ENCODE data around the gene TNPO1.

DNA sequence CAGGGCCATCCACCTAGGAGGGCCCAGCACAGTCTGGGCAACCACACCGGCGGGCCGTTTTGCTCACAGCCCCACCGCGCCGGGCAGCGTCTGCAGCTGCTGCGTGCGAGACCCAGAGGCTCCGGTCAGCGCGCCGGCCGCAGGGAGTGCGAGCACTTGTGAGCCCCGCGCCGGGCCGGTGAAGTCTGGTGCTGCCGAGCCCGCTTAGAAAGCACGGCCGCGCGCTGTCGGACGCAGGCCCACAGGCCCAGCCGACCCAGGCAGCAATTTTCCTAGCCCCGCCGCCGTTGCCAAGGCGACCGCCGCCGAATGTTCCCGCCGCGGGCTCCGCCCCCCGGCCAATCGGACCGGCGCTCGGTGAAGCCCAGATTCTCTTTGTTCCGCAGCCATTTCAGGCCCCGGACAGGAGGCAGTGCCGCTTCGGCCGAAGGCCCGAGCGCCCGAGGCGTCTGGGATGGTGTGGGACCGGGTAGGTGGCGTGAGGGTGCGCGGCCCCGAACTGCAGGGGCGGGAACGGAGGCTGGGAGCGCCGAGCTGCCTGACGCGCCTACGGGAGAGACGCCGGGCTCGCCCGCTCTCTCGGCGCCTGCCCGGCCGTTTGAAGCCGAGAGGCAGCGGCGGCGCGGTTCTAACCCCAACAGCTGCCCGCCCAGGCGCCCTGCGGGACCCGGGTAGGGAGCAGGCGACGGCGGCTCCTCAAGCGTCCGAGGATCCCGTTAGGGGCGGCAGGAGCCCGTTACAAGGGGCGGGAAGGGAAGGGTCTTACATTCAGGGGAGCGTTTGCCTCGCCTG lies at the start of gene TNPO1:
- TF ChIP-seq ZNF658 (tag by site-specific recombination; IDR thresholded peaks at IDR 0.05) = no peak
- TF ChIP-seq CTCF (tag by site-specific recombination; IDR thresholded peaks at IDR 0.05) = no peak
- TF ChIP-seq TCF7L2 (IDR thresholded peaks at IDR 0.05; ENCODE audit: borderline replicate concordance, low read depth, low read length) = no peak
- 0 out of 2 replicates have a peak, but pooled peaks have one; percentile 15 for TF ChIP-seq ZNF184 (tag by site-specific recombination; IDR thresholded peaks at IDR 0.05)
- 0 out of 2 replicates have a peak, but pooled peaks have one; percentile 38 for TF ChIP-seq ZNF239 (tag by site-specific recombination; IDR thresholded peaks at IDR 0.05)
- no peak for TF ChIP-seq ZNF580 (tag by site-specific recombination; IDR thresholded peaks at IDR 0.05)
- TF ChIP-seq ZNF747 (tag by site-specific recombination; IDR thresholded peaks at IDR 0.05) = no peak
- TF ChIP-seq, protein P1, sequence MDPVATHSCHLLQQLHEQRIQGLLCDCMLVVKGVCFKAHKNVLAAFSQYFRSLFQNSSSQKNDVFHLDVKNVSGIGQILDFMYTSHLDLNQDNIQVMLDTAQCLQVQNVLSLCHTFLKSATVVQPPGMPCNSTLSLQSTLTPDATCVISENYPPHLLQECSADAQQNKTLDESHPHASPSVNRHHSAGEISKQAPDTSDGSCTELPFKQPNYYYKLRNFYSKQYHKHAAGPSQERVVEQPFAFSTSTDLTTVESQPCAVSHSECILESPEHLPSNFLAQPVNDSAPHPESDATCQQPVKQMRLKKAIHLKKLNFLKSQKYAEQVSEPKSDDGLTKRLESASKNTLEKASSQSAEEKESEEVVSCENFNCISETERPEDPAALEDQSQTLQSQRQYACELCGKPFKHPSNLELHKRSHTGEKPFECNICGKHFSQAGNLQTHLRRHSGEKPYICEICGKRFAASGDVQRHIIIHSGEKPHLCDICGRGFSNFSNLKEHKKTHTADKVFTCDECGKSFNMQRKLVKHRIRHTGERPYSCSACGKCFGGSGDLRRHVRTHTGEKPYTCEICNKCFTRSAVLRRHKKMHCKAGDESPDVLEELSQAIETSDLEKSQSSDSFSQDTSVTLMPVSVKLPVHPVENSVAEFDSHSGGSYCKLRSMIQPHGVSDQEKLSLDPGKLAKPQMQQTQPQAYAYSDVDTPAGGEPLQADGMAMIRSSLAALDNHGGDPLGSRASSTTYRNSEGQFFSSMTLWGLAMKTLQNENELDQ (tag by site-specific recombination; IDR thresholded peaks at IDR 0.05; ENCODE audit: low read depth) = no peak
- TF ChIP-seq ZEB2 (tag by site-specific recombination; IDR thresholded peaks at IDR 0.05) = peak; percentile 72; the same call in 1 of the 2 replicates
- TF ChIP-seq ZNF112 (tag by site-specific recombination; IDR thresholded peaks at IDR 0.05) = no peak
- TF ChIP-seq, protein P2, sequence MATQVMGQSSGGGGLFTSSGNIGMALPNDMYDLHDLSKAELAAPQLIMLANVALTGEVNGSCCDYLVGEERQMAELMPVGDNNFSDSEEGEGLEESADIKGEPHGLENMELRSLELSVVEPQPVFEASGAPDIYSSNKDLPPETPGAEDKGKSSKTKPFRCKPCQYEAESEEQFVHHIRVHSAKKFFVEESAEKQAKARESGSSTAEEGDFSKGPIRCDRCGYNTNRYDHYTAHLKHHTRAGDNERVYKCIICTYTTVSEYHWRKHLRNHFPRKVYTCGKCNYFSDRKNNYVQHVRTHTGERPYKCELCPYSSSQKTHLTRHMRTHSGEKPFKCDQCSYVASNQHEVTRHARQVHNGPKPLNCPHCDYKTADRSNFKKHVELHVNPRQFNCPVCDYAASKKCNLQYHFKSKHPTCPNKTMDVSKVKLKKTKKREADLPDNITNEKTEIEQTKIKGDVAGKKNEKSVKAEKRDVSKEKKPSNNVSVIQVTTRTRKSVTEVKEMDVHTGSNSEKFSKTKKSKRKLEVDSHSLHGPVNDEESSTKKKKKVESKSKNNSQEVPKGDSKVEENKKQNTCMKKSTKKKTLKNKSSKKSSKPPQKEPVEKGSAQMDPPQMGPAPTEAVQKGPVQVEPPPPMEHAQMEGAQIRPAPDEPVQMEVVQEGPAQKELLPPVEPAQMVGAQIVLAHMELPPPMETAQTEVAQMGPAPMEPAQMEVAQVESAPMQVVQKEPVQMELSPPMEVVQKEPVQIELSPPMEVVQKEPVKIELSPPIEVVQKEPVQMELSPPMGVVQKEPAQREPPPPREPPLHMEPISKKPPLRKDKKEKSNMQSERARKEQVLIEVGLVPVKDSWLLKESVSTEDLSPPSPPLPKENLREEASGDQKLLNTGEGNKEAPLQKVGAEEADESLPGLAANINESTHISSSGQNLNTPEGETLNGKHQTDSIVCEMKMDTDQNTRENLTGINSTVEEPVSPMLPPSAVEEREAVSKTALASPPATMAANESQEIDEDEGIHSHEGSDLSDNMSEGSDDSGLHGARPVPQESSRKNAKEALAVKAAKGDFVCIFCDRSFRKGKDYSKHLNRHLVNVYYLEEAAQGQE (tag by site-specific recombination; IDR thresholded peaks at IDR 0.05) = peak; percentile 38; the same call in 1 of the 2 replicates
- peak; percentile 73 for TF ChIP-seq PATZ1 (tag by site-specific recombination; IDR thresholded peaks at IDR 0.05)
